RCC 7860 (cell line): Measurements from ENCODE around the gene SLC43A2.
"Not testable (repeated sequence)": the region's sequence is repeated elsewhere in the genome, so short reads cannot be mapped to it uniquely, and the experiment has no call there.

Source experiments
- DNase-seq: peaks from one replicate; pipeline ENCODE4 v3.0.0-alpha.2; 2015; ENCODE audit warnings: low spot score
- FAIRE-seq: peaks from 2 replicates; lab custom pipeline; 2012; peaks lifted over from hg19 to GRCh38; lab: Jason Lieb, UNC

SLC43A2 gene

GRCh38 chr17:1548032-1548431, 80.6 kb downstream of the SLC43A2 start:
- FAIRE-seq: no peak
- no peak for DNase-seq

GRCh38 chr17:1546292-1546922, 82.2 kb downstream of the SLC43A2 start:
- FAIRE-seq: no peak
- no peak for DNase-seq

- FAIRE-seq (no peak), DNase-seq (no peak)
Observed at GRCh38 chr17:1545618-1546017, 83.0 kb downstream of the SLC43A2 start.

- DNase-seq (no peak), FAIRE-seq (no peak)
Observed at GRCh38 chr17:1542316-1542715, 86.3 kb downstream of the SLC43A2 start.

GRCh38 chr17:1541367-1541904, 87.2 kb downstream of the SLC43A2 start:
- DNase-seq: no peak
- FAIRE-seq: no peak

- FAIRE-seq (no peak), DNase-seq (no peak)
Observed at GRCh38 chr17:1539811-1540210, 88.8 kb downstream of the SLC43A2 start.

- no peak for DNase-seq
- no peak for FAIRE-seq
Observed at GRCh38 chr17:1535737-1536136, 92.9 kb downstream of the SLC43A2 start.

- no peak for FAIRE-seq
- no peak for DNase-seq
Observed at GRCh38 chr17:1533661-1534325, 94.8 kb downstream of the SLC43A2 start.

- no peak for DNase-seq
- FAIRE-seq: no peak
Observed at GRCh38 chr17:1532836-1533602, 95.6 kb downstream of the SLC43A2 start.

- DNase-seq (no peak), FAIRE-seq (no peak)
Observed at GRCh38 chr17:1529863-1530262, 98.8 kb downstream of the SLC43A2 start.

- not testable (repeated sequence) for DNase-seq, FAIRE-seq
Observed at GRCh38 chr17:1526876-1527275, 101.8 kb downstream of the SLC43A2 start.

- FAIRE-seq (no peak), DNase-seq (no peak)
Observed at GRCh38 chr17:1522626-1523025, 106.0 kb downstream of the SLC43A2 start.

- DNase-seq: no peak
- FAIRE-seq: no peak
Observed at GRCh38 chr17:1521086-1521640, 107.5 kb downstream of the SLC43A2 start.

GRCh38 chr17:1519678-1520077, 109.0 kb downstream of the SLC43A2 start:
- no peak for DNase-seq
- no peak for FAIRE-seq
